Upper lobe of left lung (tissue), 4 donors: Measurements from ENCODE around the gene WDFY3.

Source experiments
- POLR2A ChIP-seq, 4 donors: fragments of 450-650 bp; IDR thresholded peaks; one replicate each; pipeline ENCODE4 v1.5.1; 2016 to 2017; ENCODE audit warnings: antibody characterized with exemption in 4 of 4, mild to moderate bottlenecking in 2 of 4
- POLR2AphosphoS5 ChIP-seq, 2 donors: sonication (generic); formaldehyde crosslinking; IDR thresholded peaks; one replicate each; pipeline ENCODE4 v1.5.1; 2017; ENCODE audit warnings: antibody characterized with exemption in 2 of 2
- TF ChIP-seq, protein P1 (sequence below), 6 experiments: fragments of 450-650 bp in 4 of 6; fragments of 200-600 bp in 2 of 6; sonication (generic) in 2 of 6; IDR thresholded peaks; one replicate each; pipeline ENCODE4 v1.5.1; 2016 to 2019; ENCODE audit warnings: antibody characterized with exemption in 6 of 6

GRCh38 chr4:84809946-84810345, 156.5 kb downstream of the WDFY3 start:
- TF ChIP-seq POLR2A (IDR thresholded peaks at IDR 0.05) = no peak
- TF ChIP-seq, protein P1, sequence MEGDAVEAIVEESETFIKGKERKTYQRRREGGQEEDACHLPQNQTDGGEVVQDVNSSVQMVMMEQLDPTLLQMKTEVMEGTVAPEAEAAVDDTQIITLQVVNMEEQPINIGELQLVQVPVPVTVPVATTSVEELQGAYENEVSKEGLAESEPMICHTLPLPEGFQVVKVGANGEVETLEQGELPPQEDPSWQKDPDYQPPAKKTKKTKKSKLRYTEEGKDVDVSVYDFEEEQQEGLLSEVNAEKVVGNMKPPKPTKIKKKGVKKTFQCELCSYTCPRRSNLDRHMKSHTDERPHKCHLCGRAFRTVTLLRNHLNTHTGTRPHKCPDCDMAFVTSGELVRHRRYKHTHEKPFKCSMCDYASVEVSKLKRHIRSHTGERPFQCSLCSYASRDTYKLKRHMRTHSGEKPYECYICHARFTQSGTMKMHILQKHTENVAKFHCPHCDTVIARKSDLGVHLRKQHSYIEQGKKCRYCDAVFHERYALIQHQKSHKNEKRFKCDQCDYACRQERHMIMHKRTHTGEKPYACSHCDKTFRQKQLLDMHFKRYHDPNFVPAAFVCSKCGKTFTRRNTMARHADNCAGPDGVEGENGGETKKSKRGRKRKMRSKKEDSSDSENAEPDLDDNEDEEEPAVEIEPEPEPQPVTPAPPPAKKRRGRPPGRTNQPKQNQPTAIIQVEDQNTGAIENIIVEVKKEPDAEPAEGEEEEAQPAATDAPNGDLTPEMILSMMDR (IDR thresholded peaks at IDR 0.05) = no peak
- TF ChIP-seq POLR2AphosphoS5 (IDR thresholded peaks at IDR 0.05) = no peak
